DOHH2 (cell line): ENCODE measurements around the gene UFD1.

Experiments
- H3F3A ChIP-seq: fragments of 200-600 bp; sonication (generic), shearing (Covaris generic); 2 replicates; pipeline ENCODE4 v1.6.0; 2016; ENCODE audit warnings: antibody characterized with exemption, mild to moderate bottlenecking; ENCODE audit not compliant: control insufficient read depth, insufficient read depth
- H3K27ac ChIP-seq: fragments of 200-600 bp; sonication (generic); 2 replicates; pipeline ENCODE4 v1.5.1; 2014; ENCODE audit warnings: low read depth, mild to moderate bottlenecking, low read length, moderate library complexity
- H3K27me3 ChIP-seq: fragments of 200-600 bp; sonication (generic); 2 replicates; pipeline ENCODE4 v1.6.1; 2014; ENCODE audit warnings: mild to moderate bottlenecking, low read length, mixed read lengths; ENCODE audit not compliant: control insufficient read depth
- H3K36me3 ChIP-seq: fragments of 200-600 bp; sonication (generic); 2 replicates; pipeline ENCODE4 v1.6.1; 2014; ENCODE audit warnings: mild to moderate bottlenecking, low read length, moderate library complexity, mixed read lengths; ENCODE audit not compliant: control insufficient read depth
- H3K4me1 ChIP-seq: fragments of 200-600 bp; sonication (generic); 2 replicates; pipeline ENCODE4 v1.6.1; 2014; ENCODE audit warnings: mild to moderate bottlenecking, low read length, mixed read lengths; ENCODE audit not compliant: control insufficient read depth
- H3K4me2 ChIP-seq: fragments of 200-600 bp; sonication (generic); 2 replicates; pipeline ENCODE4 v1.6.0; 2014; ENCODE audit warnings: mild to moderate bottlenecking, low read length, moderate library complexity
- H3K4me3 ChIP-seq: fragments of 200-600 bp; sonication (generic); 2 replicates; pipeline ENCODE4 v1.5.1; 2014; ENCODE audit warnings: mild to moderate bottlenecking, low read length, mixed read lengths
- H3K79me2 ChIP-seq: fragments of 200-600 bp; sonication (generic); 2 replicates; pipeline ENCODE4 v1.6.1; 2014; ENCODE audit warnings: mild to moderate bottlenecking, low read length, mixed read lengths; ENCODE audit not compliant: control insufficient read depth
- H3K9me2 ChIP-seq: fragments of 200-600 bp; sonication (generic); replicated peaks from 2 replicates; pipeline ENCODE4 v1.6.1; 2014; ENCODE audit warnings: mild to moderate bottlenecking, low read length, mixed read lengths; ENCODE audit not compliant: control insufficient read depth
- H3K9me3 ChIP-seq: fragments of 200-600 bp; sonication (generic); 2 replicates; pipeline ENCODE4 v1.6.1; 2014; ENCODE audit warnings: antibody characterized with exemption, low read length, mixed read lengths; ENCODE audit not compliant: control insufficient read depth, insufficient read depth
- H4K20me1 ChIP-seq: fragments of 200-600 bp; sonication (generic); 2 replicates; pipeline ENCODE4 v1.6.0; 2014; ENCODE audit warnings: low read depth, mild to moderate bottlenecking, antibody characterized with exemption, low read length, moderate library complexity; ENCODE audit not compliant: control insufficient read depth, insufficient read depth
- CTCF ChIP-seq: fragments of 200-600 bp; sonication (generic); IDR thresholded peaks from one replicate; pipeline ENCODE4 v1.5.1; 2014; ENCODE audit warnings: antibody characterized with exemption, mild to moderate bottlenecking, low read depth, low read length; ENCODE audit not compliant: poor library complexity, severe bottlenecking
- EZH2phosphoT487 ChIP-seq: fragments of 200-600 bp; sonication (generic); IDR thresholded peaks from 2 replicates; pipeline ENCODE4 v1.6.1; 2017; ENCODE audit warnings: borderline replicate concordance, mild to moderate bottlenecking, antibody characterized with exemption, low read length, moderate library complexity, mixed read lengths

UFD1 gene

GRCh38 chr22:19420321-19420720 lies 58.7 kb downstream of the UFD1 start:
- Histone ChIP-seq H3K4me1 (peaks cover 20% of the 10 kb centered on the region), H3K9me3 (no peaks in the 10 kb centered on the region), H3K36me3 (peaks cover 26% of the 10 kb centered on the region), H3K27ac (no peak overlapping the region), H4K20me1 (peaks cover 16% of the 10 kb centered on the region; the same call in 1 of the 2 replicates), H3F3A (no peaks in the 10 kb centered on the region), H3K27me3 (no peaks in the 10 kb centered on the region), H3K4me3 (no peak overlapping the region), H3K79me2 (peaks cover 99% of the 10 kb centered on the region), H3K9me2 (no peaks in the 10 kb centered on the region), H3K4me2 (no peak overlapping the region)
- no peak for TF ChIP-seq CTCF
- TF ChIP-seq EZH2phosphoT487, result no peak

- no peak overlapping the region for H3K4me2 ChIP-seq
- TF ChIP-seq CTCF, result no peak
- TF ChIP-seq EZH2phosphoT487, result no peak
Observed at GRCh38 chr22:19419464-19420178, 59.4 kb downstream of the UFD1 start.

GRCh38 chr22:19419086-19419463 lies 59.9 kb downstream of the UFD1 start:
- peaks cover 17% of the 10 kb centered on the region for H3K4me1 ChIP-seq
- no peak overlapping the region for H3K4me2 ChIP-seq
- H3K36me3 ChIP-seq, result peaks cover 15% of the 10 kb centered on the region
- no peak overlapping the region for H3K4me3 ChIP-seq
- peaks cover 99% of the 10 kb centered on the region for H3K79me2 ChIP-seq
- no peaks in the 10 kb centered on the region for H3K9me3 ChIP-seq
- no peaks in the 10 kb centered on the region for H3K27me3 ChIP-seq
- H3F3A ChIP-seq, result no peaks in the 10 kb centered on the region
- H4K20me1 ChIP-seq, result peaks cover 13% of the 10 kb centered on the region; the same call in 1 of the 2 replicates
- no peaks in the 10 kb centered on the region for H3K9me2 ChIP-seq
- no peak overlapping the region for H3K27ac ChIP-seq
- no peak for TF ChIP-seq CTCF
- TF ChIP-seq EZH2phosphoT487, result no peak

More at GRCh38 chr22:19419464-19420178, 59.4 kb downstream of the UFD1 start:
- Histone ChIP-seq H3K27me3 (no peaks in the 10 kb centered on the region), H3K27ac (no peak overlapping the region), H3K9me3 (no peaks in the 10 kb centered on the region), H4K20me1 (peaks cover 16% of the 10 kb centered on the region; the same call in 1 of the 2 replicates), H3K4me1 (peaks cover 20% of the 10 kb centered on the region), H3F3A (no peaks in the 10 kb centered on the region), H3K4me3 (no peak overlapping the region), H3K79me2 (peaks cover 99% of the 10 kb centered on the region), H3K36me3 (peaks cover 19% of the 10 kb centered on the region), H3K9me2 (no peaks in the 10 kb centered on the region)
